HUDEP-2 (cell line): ENCODE data around the gene STPG2.

Experiments used
- DNase-seq, 76 experiments: peaks; one replicate each; lab custom pipeline; 2025; ENCODE audit not compliant: unreplicated experiment in 76 of 76; lab: John Stamatoyannopoulos, UW

STPG2 gene

DNA sequence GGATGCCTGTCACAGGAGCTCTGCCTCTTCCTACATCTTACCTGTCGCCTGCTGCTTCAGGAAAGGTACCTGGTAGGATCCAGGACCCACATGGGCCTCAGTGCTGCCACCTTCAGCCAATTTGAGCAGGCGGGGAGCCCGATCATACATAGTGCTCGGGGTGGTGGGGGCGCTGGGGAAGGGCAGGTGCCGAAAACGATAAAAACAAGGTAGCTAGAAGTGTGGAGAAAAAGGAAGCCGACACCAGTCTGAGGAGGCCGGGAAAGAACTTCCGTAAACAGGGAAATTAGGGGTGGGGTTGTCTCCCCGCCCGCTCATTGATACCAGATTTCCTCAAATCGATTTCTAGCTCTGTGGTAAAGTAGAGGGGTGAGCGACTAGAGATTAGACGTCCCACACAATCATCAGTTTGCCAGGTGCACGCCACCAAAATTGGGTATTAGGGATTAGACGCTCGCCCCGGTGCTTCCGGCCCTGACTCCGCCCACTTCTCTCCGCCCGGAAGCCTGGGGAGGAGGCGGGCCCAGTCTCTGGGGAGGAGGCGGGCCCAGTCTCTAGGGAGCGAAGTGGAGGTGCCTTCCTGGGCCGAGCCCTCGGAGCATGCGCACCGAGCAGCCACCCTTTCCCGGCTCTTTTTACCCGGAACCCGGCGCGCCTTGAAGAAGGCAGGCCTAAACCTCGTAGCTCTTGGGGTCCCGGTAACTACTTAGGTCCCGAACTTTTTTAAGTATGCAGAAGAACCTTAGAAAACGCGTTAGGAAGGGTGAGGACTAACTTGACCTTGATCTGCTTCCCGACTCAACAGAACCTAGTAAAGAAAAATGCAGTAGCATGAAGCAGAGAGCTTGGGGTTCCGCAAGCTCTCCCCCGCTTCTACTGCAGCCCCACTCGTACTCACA is at the start of gene STPG2:
Gene STPG2 (minus strand): TSS at position 476 of the 899 bp plus-strand sequence.
- peak; percentile 11 to 95 (median 88) for DNase-seq

DNA sequence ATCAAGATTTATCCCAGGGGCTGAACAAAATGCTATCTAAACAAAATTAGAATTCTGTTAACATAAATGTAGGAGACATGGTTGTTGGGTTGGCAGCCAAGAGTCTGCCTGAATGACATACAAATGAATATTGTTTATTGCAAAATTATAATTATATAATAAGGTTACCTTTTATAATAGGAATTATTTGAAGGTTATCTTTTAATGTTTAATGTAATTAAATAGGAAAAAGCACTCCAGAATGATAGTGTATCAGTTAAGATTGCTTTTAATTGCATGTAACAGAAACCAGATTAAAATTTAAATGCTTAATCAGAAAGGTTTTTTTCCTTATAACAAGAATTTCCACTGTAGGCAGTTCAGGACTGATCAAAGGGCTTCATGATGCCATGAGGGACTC is 42.0 kb upstream of the STPG2 start:
- no peak for DNase-seq

DNA sequence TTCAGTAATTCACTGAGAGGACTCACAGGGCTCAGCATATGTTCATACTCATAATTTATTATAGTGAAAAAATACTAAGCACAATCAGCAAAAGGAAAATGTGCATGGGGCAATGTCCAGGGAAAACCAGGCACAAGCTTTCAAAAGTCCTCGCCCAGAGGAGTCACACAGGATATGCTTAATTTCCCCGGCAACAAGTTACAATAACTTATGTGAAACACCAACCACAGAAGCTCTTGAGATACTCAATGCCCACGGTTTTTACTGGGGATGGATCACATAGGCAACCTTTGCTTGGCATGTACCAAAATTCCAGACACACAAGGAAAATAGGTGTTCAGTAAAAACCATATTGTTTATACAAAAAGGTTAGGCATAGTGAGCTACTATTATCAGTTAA is 38.5 kb upstream of the STPG2 start:
- DNase-seq, result no peak

DNA sequence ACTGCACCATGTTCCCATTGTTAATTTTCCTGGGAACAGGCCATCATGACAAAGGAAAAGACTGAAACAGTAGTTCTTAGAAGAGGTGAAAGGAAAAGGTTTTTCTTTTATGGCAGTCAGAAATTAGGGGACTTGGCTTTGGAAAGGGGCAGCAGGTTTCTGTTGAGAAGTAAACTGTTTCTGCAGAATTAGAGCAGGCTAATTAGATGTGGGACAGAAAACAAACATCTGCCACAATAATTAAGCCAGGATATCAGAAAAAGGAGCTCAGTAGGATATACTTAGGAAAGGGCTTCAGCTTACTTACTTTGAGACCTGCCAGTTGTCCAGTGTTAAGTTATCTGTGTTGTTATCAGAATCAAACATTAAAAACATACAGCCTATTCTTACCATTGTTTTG is 36.7 kb upstream of the STPG2 start:
- no peak for DNase-seq

- peak in 1 of 76 experiments; percentile 4 for DNase-seq
Observed at GRCh38 chr4:98176531-98176930, 33.3 kb upstream of the STPG2 start.

- no peak for DNase-seq
Observed at GRCh38 chr4:98170035-98170434, 26.8 kb upstream of the STPG2 start.

- no peak for DNase-seq
Observed at GRCh38 chr4:98166731-98167041, 23.4 kb upstream of the STPG2 start.

DNA sequence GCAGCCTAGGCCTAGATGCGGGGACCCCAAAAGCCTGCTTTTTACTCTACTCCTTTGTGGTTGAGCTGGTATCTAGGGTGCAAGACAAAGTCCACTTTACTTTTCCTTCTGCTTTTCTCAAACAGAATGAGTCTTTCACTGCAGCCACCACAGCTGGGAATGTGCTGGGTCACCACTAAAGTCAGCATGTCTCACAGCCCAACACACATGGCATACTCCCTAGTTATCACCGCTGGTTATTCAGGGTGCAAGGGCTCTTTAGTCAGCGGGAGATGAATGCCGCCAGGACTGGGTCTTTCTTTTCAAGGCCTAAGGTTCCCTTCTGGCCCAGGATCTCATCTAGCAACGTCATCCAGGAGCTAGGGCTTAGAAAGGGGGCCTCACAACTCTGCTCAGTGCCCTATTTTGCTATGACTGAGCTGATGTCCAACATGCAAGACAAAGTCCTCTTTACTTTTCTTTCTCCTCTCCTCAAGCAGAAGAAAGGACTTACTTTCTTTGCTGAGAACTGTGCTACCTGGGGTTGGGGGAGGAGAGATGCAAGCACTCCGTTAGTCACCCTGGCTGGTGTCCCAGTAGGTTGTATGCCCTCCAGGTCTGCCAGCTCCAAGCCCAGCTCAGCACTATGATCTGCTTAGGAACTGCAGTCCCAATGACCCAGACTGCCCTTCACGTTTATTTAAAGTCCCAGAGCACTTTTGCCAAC is 22.9 kb upstream of the STPG2 start:
- no peak for DNase-seq

GRCh38 chr4:98162696-98163095 is 19.4 kb upstream of the STPG2 start:
- DNase-seq, result no peak

DNA sequence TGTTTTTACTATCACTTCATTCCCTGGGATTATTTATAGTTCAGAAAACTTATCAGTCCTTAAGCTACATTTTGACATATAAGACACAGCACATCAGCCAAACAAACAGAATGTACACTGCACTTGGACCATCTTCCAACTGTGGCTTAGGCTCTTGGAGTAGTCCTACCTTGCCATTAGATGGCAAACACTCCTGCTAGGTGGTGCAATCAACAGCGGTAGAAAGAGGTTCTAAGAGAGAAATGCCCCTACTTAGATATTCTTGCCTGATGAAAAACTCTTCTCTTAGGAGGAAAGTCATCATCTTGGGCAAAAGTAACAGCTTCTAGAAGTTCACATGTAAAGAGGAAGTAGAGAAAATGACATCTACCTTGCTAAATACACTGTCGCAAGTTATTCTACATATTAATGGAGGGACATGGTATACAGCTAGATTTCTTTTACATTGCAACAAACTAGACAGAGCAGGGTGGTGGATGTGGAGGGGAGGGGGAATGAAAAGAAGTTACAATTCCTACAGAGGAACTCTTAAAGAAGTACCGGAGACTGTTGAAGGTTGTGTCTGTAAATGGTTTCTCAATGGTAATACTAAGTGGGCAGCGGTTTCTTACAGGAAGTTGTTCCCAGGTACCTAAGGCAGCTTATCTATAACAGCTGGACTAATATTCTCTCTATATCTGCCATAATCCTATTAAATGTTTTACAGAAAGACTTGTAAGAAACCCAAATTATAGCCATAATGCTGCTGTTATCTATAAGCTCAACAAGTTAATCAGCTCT is 8.1 kb upstream of the STPG2 start:
- no peak for DNase-seq

GRCh38 chr4:98150092-98150761 is 7.0 kb upstream of the STPG2 start:
- no peak for DNase-seq

GRCh38 chr4:98148856-98149255 is 5.6 kb upstream of the STPG2 start:
- DNase-seq, result no peak

DNA sequence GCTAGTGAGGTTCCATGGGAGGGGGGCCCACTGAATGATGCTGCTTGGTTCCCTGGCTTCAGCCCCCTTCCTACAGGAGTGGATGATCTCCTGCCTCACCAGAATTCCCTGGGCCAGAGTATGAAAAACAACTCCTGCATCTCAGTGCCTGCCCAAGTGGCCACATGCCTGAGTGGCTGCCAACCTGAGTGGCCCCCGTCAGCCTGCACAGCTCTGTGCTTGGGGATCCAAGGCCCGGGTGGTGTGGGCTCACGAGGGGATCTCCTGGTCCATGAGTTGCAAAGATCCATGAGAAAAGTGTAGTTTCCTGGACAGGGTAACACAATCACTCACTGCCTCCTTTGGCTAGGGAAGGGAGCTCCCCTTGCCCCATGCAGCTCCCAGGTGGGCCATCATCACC is 17.1 kb downstream of the STPG2 start:
- no peak for DNase-seq

DNA sequence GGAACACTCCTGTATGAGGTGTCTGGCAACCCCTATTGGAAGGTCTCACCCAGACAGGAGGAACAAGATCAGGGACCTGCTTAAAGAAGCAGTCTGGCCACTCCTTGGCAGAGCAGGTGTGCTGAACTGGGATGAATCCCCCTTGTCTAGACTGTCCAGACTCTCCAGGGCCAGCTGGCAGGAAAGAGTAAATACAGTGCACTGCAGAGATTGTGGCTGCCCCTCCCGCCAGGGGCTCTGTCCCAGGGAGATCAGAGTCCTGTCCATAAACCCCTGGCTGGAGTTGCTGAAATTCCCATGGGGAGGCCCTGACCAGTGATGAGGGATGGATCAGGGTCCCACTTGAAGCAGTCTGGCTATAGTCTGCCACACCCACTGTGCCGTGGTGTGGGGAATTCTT is 17.7 kb downstream of the STPG2 start:
- DNase-seq, result no peak

DNA sequence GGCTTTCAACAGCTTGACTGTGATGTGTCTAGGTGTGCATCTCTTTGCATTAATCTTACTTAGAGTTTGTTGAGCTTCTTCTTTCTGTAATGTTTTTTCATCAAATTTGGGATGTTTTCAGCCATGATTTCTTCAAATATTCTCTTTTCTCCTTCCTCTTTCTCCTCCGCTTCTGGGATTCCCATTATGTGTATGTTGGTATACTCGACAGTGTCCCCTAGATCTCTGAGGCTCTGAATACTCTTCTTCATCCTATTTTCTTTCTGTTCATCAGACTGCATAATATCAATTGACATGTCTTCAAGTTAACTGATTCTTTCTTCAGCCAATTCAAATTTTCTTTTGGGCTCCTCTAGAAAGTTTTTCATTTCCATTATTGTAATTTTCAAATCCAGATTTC is 25.9 kb downstream of the STPG2 start:
- DNase-seq, result no peak

DNA sequence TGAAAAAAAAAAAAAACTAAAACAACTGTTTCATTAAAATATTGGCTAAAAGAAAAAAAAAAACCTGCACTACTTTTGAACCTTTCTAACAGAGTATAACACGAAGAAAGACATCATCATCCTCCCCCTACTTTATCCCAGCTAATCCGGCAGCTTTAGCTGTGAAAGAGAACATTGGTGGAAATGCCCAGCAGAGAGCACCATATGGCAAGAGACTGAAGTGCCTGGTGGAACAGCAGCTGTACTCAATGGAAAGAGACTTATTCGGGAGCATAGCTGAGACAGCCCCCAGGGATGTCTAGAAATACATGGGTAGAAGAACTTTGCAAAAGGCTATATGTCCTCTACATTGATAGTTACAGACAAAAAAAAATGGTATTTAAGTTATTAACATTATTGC is 30.3 kb downstream of the STPG2 start:
- peak in 5 of 76 experiments; percentile 0 to 3 (median 2) for DNase-seq

- DNase-seq, result no peak
Observed at GRCh38 chr4:98110929-98111328, 32.3 kb downstream of the STPG2 start.

DNA sequence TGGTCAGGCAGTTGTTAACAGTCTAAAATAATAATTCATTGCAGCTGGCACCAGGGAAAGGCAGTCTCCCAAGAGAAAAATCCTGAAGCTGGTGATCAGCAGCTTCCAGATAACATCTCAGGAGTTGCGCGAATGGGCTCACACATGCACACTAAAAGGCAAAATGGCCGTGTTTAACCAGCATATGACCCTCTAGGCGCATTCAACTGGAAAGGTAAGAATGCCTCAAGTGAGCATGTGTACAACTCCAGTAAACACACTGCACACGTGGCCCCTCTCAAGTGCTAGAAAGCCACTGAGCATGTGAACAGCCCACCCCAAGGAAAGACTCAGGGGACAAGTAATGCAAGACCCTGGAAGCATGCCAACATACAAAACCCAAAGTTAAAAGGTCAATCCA is 33.1 kb downstream of the STPG2 start:
- DNase-seq, result no peak

- DNase-seq, result no peak
Observed at GRCh38 chr4:98102660-98103059, 40.6 kb downstream of the STPG2 start.

- no peak for DNase-seq
Observed at GRCh38 chr4:98101988-98102387, 41.3 kb downstream of the STPG2 start.

DNA sequence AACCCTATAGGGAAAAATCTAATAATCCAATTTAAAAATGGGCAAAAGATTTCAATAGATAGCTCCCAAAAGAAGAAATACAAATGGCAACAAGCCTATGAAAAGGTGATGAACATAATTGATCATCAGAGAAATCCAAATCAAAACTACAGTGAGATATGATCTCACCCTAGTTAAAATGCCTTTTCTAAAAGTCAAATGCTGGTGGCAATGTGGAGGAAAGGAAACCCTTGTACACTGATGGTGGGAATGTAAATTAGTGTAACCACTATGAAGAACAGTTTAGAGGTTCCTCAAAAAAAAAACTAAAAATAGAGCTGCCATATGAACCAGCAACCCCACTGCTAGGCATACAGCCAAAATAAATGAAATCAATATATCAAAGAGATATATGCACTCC is 44.5 kb downstream of the STPG2 start:
- no peak for DNase-seq
